HepG2 (cell line): ENCODE results near the gene PLEKHB1. TPM values are rescaled to one million over a fixed set of nuclear protein-coding genes. Genes with fewer than 3 reads are reported as not detected.

ENCODE experiments used
- ARID2 ChIP-seq: sonication (generic); formaldehyde crosslinking; IDR thresholded peaks from 2 replicates; pipeline ENCODE4 v1.8.1; 2022; ENCODE audit warnings: mild to moderate bottlenecking, missing genetic modification reagents, borderline replicate concordance
- CREBL2 ChIP-seq: sonication (generic); formaldehyde crosslinking; IDR thresholded peaks from 2 replicates; pipeline ENCODE4 v1.8.1; 2023; ENCODE audit warnings: missing genetic modification reagents, mild to moderate bottlenecking, borderline replicate concordance
- FOXO1 ChIP-seq: sonication (generic); formaldehyde crosslinking; IDR thresholded peaks from 2 replicates; pipeline ENCODE4 v1.4.0; 2020; ENCODE audit warnings: missing genetic modification reagents
- NFAT5 ChIP-seq: sonication (generic); formaldehyde crosslinking; IDR thresholded peaks from 2 replicates; pipeline ENCODE4 v1.4.0; 2020; ENCODE audit warnings: missing genetic modification reagents
- PAF1 ChIP-seq: IDR thresholded peaks from 2 replicates; pipeline ENCODE4 v1.6.1; 2016; ENCODE audit warnings: missing genetic modification reagents, missing compliant biosample characterization
- PLSCR1 ChIP-seq: sonication (generic); formaldehyde crosslinking; IDR thresholded peaks from 2 replicates; pipeline ENCODE4 v1.5.0; 2020; ENCODE audit warnings: missing genetic modification reagents, mild to moderate bottlenecking, borderline replicate concordance
- RBM22 ChIP-seq: fragments of 200-400 bp; formaldehyde crosslinking; optimal IDR thresholded peaks from 2 replicates; pipeline ENCODE3; 2017; ENCODE audit warnings: mild to moderate bottlenecking, low read length, moderate library complexity
- TCF12 ChIP-seq, 2 experiments: fragments of 450-650 bp in 1 of 2; sonication (generic) in 1 of 2; formaldehyde crosslinking in 1 of 2; IDR thresholded peaks; 2 replicates each; pipeline versions ENCODE4 v1.6.1 to v1.8.0; 2017 to 2022; ENCODE audit warnings: antibody characterized with exemption in 1 of 2, mild to moderate bottlenecking in 1 of 2, missing genetic modification reagents in 1 of 2, moderate library complexity in 1 of 2
- ZBTB40 ChIP-seq, 2 experiments: fragments of 450-650 bp in 1 of 2; sonication (generic) in 1 of 2; formaldehyde crosslinking in 1 of 2; IDR thresholded peaks; 2 replicates each; pipeline versions ENCODE4 v1.6.1 to v1.8.0; 2016 to 2022; ENCODE audit warnings: antibody characterized with exemption in 1 of 2, mild to moderate bottlenecking in 1 of 2, missing genetic modification reagents in 1 of 2
- ZNF10 ChIP-seq: sonication (generic); formaldehyde crosslinking; IDR thresholded peaks from 2 replicates; pipeline ENCODE4 v1.4.0; 2020; ENCODE audit warnings: mild to moderate bottlenecking, low read depth, missing genetic modification reagents, borderline replicate concordance
- ZNF317 ChIP-seq: sonication (generic); formaldehyde crosslinking; IDR thresholded peaks from 2 replicates; pipeline ENCODE4 v1.5.0; 2020; ENCODE audit warnings: mild to moderate bottlenecking, missing genetic modification reagents
- ZNF331 ChIP-seq: sonication (generic); formaldehyde crosslinking; IDR thresholded peaks from 2 replicates; pipeline ENCODE4 v1.4.0; 2020; ENCODE audit warnings: missing genetic modification reagents
- ZNF776 ChIP-seq: sonication (generic); formaldehyde crosslinking; IDR thresholded peaks from 2 replicates; pipeline ENCODE4 v1.4.0; 2020; ENCODE audit warnings: mild to moderate bottlenecking, missing genetic modification reagents
- polyA plus RNA-seq, 8 experiments: library from polyadenylated mRNA; depleted of rRNA in 3 of 8; stranded (reverse) in 7 of 8; unstranded in 1 of 8; fragments of >200 nt; fragmentation: Illumina TruSeq in 4 of 8; extraction: Trizol in 4 of 8; gene quantifications; 2 replicates each; pipeline versions ENCODE4 v1.2.1 to v1.2.3, GENCODE V29; 2011 to 2016; ENCODE audit warnings: low read depth in 4 of 8, missing spikeins in 1 of 8, mixed read lengths in 1 of 8; ENCODE audit not compliant: insufficient read depth in 1 of 8
- total RNA-seq, 5 experiments: library from RNA; depleted of rRNA; stranded (reverse); fragments of >200 nt; fragmentation: Illumina TruSeq; extraction: Trizol; gene quantifications; 2 replicates each; pipeline ENCODE4 v1.2.3, GENCODE V29; 2016; ENCODE audit warnings: low read depth in 1 of 5

PLEKHB1 gene
- total and polyA plus RNA-seq, 2 of the 13 experiments (the other 11 are each of a cell fraction or from before 2014, with no cell fraction given) = 68.0 to 99.3 TPM

- TF ChIP-seq TCF12 (IDR thresholded peaks at IDR 0.05) (no peak), TCF12 (CRISPR knock-in tag; IDR thresholded peaks at IDR 0.05) (no peak), FOXO1 (CRISPR knock-in tag) (no peak), NFAT5 (no peak), ZNF10 (no peak), ARID2 (CRISPR knock-in tag) (no peak), PLSCR1 (no peak), RBM22 (no peak), ZNF331 (CRISPR knock-in tag) (no peak), ZNF317 (CRISPR knock-in tag) (no peak), ZNF776 (CRISPR knock-in tag) (no peak), PAF1 (no peak), ZBTB40 (IDR thresholded peaks at IDR 0.05) (no peak), ZBTB40 (CRISPR knock-in tag; IDR thresholded peaks at IDR 0.05) (no peak), CREBL2 (CRISPR knock-in tag) (no peak)
Measured at GRCh38 chr11:73647459-73648100, 1.2 kb downstream of the PLEKHB1 start (continued).
